ENCODE data around the gene TNFAIP8L2. TPM values are rescaled to one million over a fixed set of nuclear protein-coding genes. Genes with fewer than 3 reads are reported as not detected.

Gene TNFAIP8L2
- total RNA-seq, 1 donor from 2014 or later = 7.6 TPM

GRCh38 chr1:151137789-151138188 is 18.7 kb upstream of the TNFAIP8L2 start:
- TF ChIP-seq POLR2AphosphoS5 (IDR thresholded peaks at IDR 0.05; ENCODE audit: insufficient read depth in 1 of 2, low read depth in 1 of 2) (no peak), POLR2A (IDR thresholded peaks at IDR 0.05) (no peak), CTCF (IDR thresholded peaks at IDR 0.05) (no peak)
- no peaks in the 10 kb centered on the region for H3K36me3 ChIP-seq
- H3K4me1 ChIP-seq = peaks cover 3% of the 10 kb centered on the region
- no peak for DNase-seq (ENCODE audit: extremely low spot score in 2 of 2)
- no peaks in the 10 kb centered on the region for H3K9me3 ChIP-seq
- H3K27ac ChIP-seq = no peak overlapping the region
- no peaks in the 10 kb centered on the region for H3K27me3 ChIP-seq
- H3K4me3 ChIP-seq = no peak overlapping the region
- intact Hi-C loops (cut with DNase I) = no loop called here

- H3K27me3 ChIP-seq = no peaks in the 10 kb centered on the region
- TF ChIP-seq POLR2A (IDR thresholded peaks at IDR 0.05) (no peak), POLR2AphosphoS5 (IDR thresholded peaks at IDR 0.05; ENCODE audit: insufficient read depth in 1 of 2, low read depth in 1 of 2) (no peak), CTCF (IDR thresholded peaks at IDR 0.05) (no peak)
- H3K4me3 ChIP-seq = no peak overlapping the region
- intact Hi-C loops (cut with DNase I) = no loop called here
- DNase-seq (ENCODE audit: extremely low spot score in 2 of 2) = no peak
- H3K27ac ChIP-seq = no peak overlapping the region
- peaks cover 41% of the 10 kb centered on the region for H3K4me1 ChIP-seq
- no peaks in the 10 kb centered on the region for H3K9me3 ChIP-seq
- no peaks in the 10 kb centered on the region for H3K36me3 ChIP-seq
These were observed 13.9 kb upstream of the TNFAIP8L2 start for GRCh38 chr1:151142411-151143056.

- H3K9me3 ChIP-seq = no peaks in the 10 kb centered on the region
- H3K27ac ChIP-seq = no peak overlapping the region
- H3K4me1 ChIP-seq = peaks cover 45% of the 10 kb centered on the region
- no peak for DNase-seq (ENCODE audit: extremely low spot score in 2 of 2)
- no peak for TF ChIP-seq CTCF (IDR thresholded peaks at IDR 0.05)
- TF ChIP-seq POLR2A (IDR thresholded peaks at IDR 0.05) = no peak
- TF ChIP-seq POLR2AphosphoS5 (IDR thresholded peaks at IDR 0.05; ENCODE audit: insufficient read depth in 1 of 2, low read depth in 1 of 2) = no peak
- intact Hi-C loops (cut with DNase I) = no loop called here
- no peak overlapping the region for H3K4me3 ChIP-seq
- H3K27me3 ChIP-seq = no peaks in the 10 kb centered on the region
- no peaks in the 10 kb centered on the region for H3K36me3 ChIP-seq
These were observed 13.4 kb upstream of the TNFAIP8L2 start for GRCh38 chr1:151143057-151143435.

- TF ChIP-seq POLR2A (IDR thresholded peaks at IDR 0.05) (no peak), POLR2AphosphoS5 (IDR thresholded peaks at IDR 0.05; ENCODE audit: insufficient read depth in 1 of 2, low read depth in 1 of 2) (no peak), CTCF (IDR thresholded peaks at IDR 0.05) (no peak)
- Histone ChIP-seq H3K4me1 (peaks cover 45% of the 10 kb centered on the region), H3K4me3 (no peak overlapping the region), H3K27ac (no peak overlapping the region), H3K27me3 (no peaks in the 10 kb centered on the region), H3K36me3 (no peaks in the 10 kb centered on the region), H3K9me3 (no peaks in the 10 kb centered on the region)
- no peak for DNase-seq (ENCODE audit: extremely low spot score in 2 of 2)
- intact Hi-C loops (cut with DNase I) = no loop called here
These were observed 12.5 kb upstream of the TNFAIP8L2 start for GRCh38 chr1:151143986-151144385.

GRCh38 chr1:151144474-151145303 is 11.8 kb upstream of the TNFAIP8L2 start:
- Histone ChIP-seq H3K4me1 (peaks cover 45% of the 10 kb centered on the region), H3K27me3 (no peaks in the 10 kb centered on the region), H3K27ac (peak overlapping the region; percentile 64), H3K36me3 (no peaks in the 10 kb centered on the region), H3K9me3 (no peaks in the 10 kb centered on the region), H3K4me3 (peak overlapping the region; percentile 54 to 64)
- TF ChIP-seq CTCF (IDR thresholded peaks at IDR 0.05) = no peak
- no peak for TF ChIP-seq POLR2AphosphoS5 (IDR thresholded peaks at IDR 0.05; ENCODE audit: insufficient read depth in 1 of 2, low read depth in 1 of 2)
- no peak for TF ChIP-seq POLR2A (IDR thresholded peaks at IDR 0.05)
- no peak for DNase-seq (ENCODE audit: extremely low spot score in 2 of 2)
- intact Hi-C loops (cut with DNase I) = no loop called here
